Right lobe of liver (tissue), 4 donors: Measurements from ENCODE around the gene FMN1.

Experiments used
- CTCF ChIP-seq, 4 donors: fragments of 200-600 bp in 3 of 4; fragments of 450-650 bp in 1 of 4; IDR thresholded peaks; one replicate each; pipeline versions ENCODE4 v1.5.1 to v1.8.0; 2016 to 2022; ENCODE audit warnings: antibody characterized with exemption in 4 of 4, mild to moderate bottlenecking in 2 of 4
- POLR2A ChIP-seq: fragments of 450-650 bp; IDR thresholded peaks from one replicate; pipeline ENCODE4 v1.6.1; 2017; ENCODE audit warnings: antibody characterized with exemption, mild to moderate bottlenecking
- donor health status: DM: no; HTN: no; CAD: no.
- donor health status: DM: no; HTN: no; CAD: no.
- donor health status: DM: no; HTN: yes; CAD: no.

DNA sequence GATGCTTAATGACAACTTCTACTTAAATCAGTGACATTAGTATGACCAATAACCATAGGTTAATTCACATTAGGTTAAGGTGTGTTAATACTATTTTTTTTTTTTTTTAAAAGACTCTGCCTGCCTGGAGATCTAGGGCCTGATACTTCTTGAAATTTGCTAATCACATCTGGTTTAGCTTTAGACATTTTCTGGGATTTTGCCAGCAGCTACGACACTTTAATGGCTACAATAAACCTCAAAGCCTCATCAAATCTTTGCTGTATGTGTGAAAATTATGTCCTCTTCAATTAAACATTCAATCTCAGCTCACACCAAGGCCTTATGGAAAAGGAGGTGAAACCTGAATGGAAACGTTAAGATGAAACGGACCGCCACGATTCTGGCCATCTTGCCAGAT lies 308.8 kb downstream of the FMN1 start:
- TF ChIP-seq CTCF (IDR thresholded peaks at IDR 0.05): no peak
- TF ChIP-seq POLR2A: no peak
